HG02678 (cell line): ENCODE data around the gene ARHGAP18.
"Not testable (repeated sequence)": the region's sequence is repeated elsewhere in the genome, so short reads cannot be mapped to it uniquely, and the experiment has no call there.

Experiments used
- ATAC-seq: cut with Tn5 transposase; IDR thresholded peaks from one replicate; pipeline ENCODE4 v1.9.1; 2021; ENCODE audit warnings: mild to moderate bottlenecking, moderate library complexity; ENCODE audit not compliant: unreplicated experiment

The ARHGAP18 gene

GRCh38 chr6:129597023-129597713 lies 112.8 kb downstream of the ARHGAP18 start:
- ATAC-seq: peak; percentile 55

GRCh38 chr6:129596522-129596921 lies 113.5 kb downstream of the ARHGAP18 start:
- ATAC-seq: no peak

- ATAC-seq: no peak
Observed at GRCh38 chr6:129593233-129593564, 116.8 kb downstream of the ARHGAP18 start.

- ATAC-seq: no peak
Observed at GRCh38 chr6:129592516-129593232, 117.3 kb downstream of the ARHGAP18 start.

GRCh38 chr6:129590408-129591022 lies 119.5 kb downstream of the ARHGAP18 start:
- ATAC-seq: no peak

GRCh38 chr6:129586815-129587214 lies 123.2 kb downstream of the ARHGAP18 start:
- no peak for ATAC-seq

GRCh38 chr6:129583866-129584265 lies 126.1 kb downstream of the ARHGAP18 start:
- ATAC-seq: no peak

GRCh38 chr6:129578315-129578714 lies 131.7 kb downstream of the ARHGAP18 start:
- ATAC-seq: no peak

GRCh38 chr6:129577691-129578090 lies 132.3 kb downstream of the ARHGAP18 start:
- ATAC-seq: no peak

GRCh38 chr6:129576456-129576855 lies 133.5 kb downstream of the ARHGAP18 start:
- no peak for ATAC-seq

- ATAC-seq: no peak
Observed at GRCh38 chr6:129575378-129576118, 134.4 kb downstream of the ARHGAP18 start.

- not testable (repeated sequence) for ATAC-seq
Observed at GRCh38 chr6:129574605-129575004, 135.4 kb downstream of the ARHGAP18 start.

GRCh38 chr6:129570929-129571328 lies 139.0 kb downstream of the ARHGAP18 start:
- not testable (repeated sequence) for ATAC-seq

- ATAC-seq: no peak
Observed at GRCh38 chr6:129568015-129568414, 142.0 kb downstream of the ARHGAP18 start.

- no peak for ATAC-seq
Observed at GRCh38 chr6:129567374-129567773, 142.6 kb downstream of the ARHGAP18 start.

GRCh38 chr6:129565811-129566210 lies 144.2 kb downstream of the ARHGAP18 start:
- ATAC-seq: no peak

GRCh38 chr6:129565366-129565765 lies 144.6 kb downstream of the ARHGAP18 start:
- ATAC-seq: no peak

- ATAC-seq: no peak
Observed at GRCh38 chr6:129558248-129558647, 151.7 kb downstream of the ARHGAP18 start.

GRCh38 chr6:129555206-129555832 lies 154.7 kb downstream of the ARHGAP18 start:
- ATAC-seq: no peak

- no peak for ATAC-seq
Observed at GRCh38 chr6:129552413-129552812, 157.6 kb downstream of the ARHGAP18 start.

GRCh38 chr6:129551486-129551885 lies 158.5 kb downstream of the ARHGAP18 start:
- ATAC-seq: no peak
